Measurements from ENCODE around the gene CNN2.

GRCh38 chr19:993831-994393 lies 32.5 kb upstream of the CNN2 start:
- TF ChIP-seq POLR2A (IDR thresholded peaks at IDR 0.05; ENCODE audit: low read length) = no peak
- no peak for TF ChIP-seq GATA1 (IDR thresholded peaks at IDR 0.05; ENCODE audit: low read depth, low read length)
